NCI-H128 (cell line): ENCODE results near the gene ZC3H13.
"Not testable (repeated sequence)": the region's sequence is repeated elsewhere in the genome, so short reads cannot be mapped to it uniquely, and the experiment has no call there.

Experiments
- DNase-seq: peaks from one replicate; lab custom pipeline; 2025; ENCODE audit not compliant: unreplicated experiment; lab: John Stamatoyannopoulos, UW

ZC3H13 gene

DNA sequence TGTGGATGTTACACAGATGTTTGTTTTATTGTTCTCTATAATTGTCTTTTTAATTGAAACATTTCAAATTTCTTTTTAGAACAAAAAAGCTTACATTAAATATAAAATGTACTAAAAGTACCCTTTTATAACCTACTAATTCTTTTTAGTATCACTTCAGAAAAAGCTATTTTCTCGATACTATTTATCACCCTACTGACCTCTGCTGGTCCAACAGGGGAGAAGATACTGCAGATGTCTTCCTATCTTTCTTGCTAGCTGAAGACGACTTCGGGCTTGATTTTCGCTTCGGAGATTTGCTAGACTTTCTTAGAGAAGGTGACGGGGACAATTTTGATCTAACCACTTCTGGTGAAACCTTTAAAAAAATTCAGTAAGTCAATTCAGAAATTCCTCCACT lies 42.4 kb downstream of the ZC3H13 start:
- DNase-seq: no peak

DNA sequence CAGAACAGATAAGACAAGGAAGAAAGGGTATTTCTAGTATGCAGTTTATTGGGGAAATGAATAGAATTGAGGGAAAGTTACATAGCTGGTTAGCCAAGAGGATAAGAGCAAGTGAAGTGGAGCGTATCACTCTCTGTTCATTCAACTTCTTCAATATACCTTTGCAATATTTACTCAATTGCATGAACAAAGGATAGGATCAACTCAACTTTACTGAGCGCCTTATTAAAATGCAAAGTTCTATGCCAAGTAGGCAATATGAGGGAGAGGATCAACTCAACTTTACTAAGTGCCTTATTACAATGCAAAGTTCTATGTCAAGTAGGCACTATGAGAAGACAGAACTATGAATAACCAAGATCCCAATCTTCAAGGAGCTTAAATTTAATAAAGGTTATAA lies 43.9 kb downstream of the ZC3H13 start:
- no peak for DNase-seq

DNA sequence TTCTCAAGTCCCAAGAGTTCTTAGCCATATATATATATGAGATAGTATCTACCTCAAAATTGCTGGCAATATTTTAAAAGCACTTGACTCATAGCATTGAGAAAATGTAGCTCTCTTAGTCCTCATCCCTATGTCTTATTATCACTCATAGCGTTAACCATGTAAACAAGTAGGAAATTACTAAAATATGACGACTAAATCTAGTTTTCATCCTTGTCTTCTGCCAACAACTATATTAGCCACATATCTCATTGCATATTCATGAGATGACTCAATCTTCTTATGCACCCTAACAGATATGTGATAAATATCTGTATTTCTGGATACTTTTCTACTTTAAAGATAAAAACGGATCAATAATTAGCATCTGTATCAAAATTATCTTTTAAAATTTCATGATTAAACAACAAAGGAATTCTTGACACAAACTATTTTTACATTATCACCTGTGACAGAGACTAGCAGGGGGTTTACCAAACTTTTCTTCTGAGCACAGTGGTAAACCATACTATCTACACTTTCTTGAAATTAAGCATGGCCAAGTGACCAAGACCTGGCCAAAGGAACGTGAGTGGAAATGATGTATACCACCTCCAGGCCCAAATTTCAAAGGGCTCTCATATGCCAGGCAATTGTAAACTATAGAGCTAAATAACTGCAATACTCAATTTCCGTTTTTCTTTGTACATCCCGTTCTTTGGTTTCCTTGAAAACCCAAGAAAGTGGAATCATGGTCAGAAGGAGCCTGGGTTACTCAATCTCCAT lies 45.7 kb downstream of the ZC3H13 start:
- DNase-seq: no peak

DNA sequence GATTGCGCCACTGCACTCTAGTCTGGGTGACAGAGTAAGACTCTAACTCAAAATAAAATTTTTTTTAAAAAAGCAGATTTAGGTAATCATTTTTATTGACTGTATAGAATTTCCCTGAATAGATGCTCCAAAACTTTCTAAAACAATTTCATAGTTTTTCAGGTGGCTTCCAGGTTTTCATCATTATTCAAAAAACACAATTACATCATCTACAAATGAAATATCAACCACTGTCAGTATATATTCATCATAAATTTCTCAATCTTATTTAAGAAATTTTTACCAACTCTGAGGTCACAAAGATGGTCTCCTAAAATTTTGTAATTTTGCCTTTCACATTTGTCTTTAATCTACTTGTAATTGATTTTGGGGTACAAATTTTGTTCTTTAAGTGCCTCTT lies 48.1 kb downstream of the ZC3H13 start:
- DNase-seq: no peak

DNA sequence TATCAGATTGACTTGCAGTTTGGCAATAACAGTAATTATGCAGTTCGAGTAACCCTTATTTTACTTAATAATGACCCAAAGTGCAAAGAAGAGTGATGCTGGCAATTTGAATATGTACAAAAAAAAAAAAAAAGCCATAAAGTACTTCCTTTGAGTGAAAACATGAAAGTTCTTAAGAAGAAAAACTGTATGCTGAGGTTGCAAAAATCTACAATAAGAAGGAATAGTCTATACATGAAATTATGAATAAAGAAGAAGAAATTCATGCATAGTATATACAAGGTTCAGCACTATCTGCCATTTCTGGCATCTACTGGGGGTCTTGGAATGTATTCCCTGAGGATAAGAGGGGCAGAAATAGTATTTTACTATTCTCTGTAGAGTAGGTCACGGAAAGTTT lies 55.9 kb downstream of the ZC3H13 start:
- no peak for DNase-seq

DNA sequence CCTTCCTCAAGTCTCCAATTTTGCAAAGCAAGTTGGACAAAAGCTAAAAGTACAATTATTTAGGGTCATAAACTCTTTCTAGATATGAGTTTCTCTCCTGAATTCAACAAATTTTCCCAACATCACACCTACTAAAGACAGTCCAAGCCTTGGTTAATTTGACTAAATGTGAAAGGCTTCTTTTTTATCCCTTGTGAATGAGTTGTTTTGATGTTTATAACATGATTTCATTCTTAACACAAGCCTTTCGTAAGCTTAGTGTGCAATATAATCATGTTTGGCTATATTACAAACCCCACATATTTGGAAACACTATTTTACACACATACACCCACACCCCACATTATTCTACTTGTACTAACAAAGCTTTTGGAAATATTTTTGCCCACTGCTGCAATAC lies 57.3 kb downstream of the ZC3H13 start:
- DNase-seq: no peak

DNA sequence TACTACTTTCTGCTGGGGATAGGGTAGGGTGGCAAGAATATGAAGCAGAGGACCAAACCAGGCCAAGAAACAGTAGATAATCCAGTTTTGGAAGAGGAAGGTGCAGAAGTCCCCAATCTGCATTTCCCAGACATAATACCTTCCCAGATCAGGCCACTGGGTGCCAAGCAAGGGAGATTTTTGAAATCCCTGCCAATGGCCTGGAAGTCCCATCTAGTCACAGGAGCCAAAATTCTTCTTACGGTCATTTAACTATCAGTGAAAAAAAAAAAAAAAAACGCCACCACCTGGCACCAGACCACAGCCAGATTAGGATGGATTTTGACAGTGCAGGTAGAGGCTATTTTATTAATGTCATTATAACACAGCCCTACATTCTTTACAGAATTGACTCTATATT lies 57.8 kb downstream of the ZC3H13 start:
- no peak for DNase-seq

DNA sequence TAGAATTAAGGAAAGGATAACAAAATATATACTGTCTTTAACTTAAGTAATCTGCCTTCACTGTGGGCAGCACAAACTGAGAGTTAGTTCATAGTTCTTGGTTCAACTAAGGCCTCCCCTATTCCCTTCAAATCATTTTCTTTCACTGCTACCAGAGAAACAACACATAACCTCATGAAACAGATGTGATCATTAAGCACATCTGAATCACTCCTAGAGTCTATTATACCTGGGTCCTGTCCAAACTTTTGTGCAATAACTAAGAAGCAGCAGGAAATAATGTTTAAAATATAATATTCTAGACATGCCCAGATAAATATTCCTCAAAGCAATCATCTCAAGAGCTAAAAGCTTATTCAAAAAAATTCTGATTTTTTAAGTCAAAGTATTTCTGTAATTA lies 62.9 kb downstream of the ZC3H13 start:
- DNase-seq: no peak

DNA sequence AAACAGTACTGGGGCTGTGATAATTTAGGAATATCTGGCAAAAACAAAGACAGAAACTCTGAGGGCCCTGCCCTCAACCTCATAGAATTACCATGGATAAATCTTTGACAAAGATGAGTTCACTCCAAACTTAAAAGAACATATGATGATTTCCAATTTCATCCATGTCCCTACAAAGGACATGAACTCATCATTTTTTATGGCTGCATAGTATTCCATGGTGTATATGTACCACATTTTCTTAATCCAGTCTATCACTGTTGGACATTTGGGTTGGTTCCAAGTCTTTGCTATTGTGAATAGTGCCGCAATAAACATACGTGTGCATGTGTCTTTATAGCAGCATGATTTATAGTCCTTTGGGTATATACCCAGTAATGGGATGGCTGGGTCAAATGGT lies 71.4 kb downstream of the ZC3H13 start:
- DNase-seq: not testable (repeated sequence)

DNA sequence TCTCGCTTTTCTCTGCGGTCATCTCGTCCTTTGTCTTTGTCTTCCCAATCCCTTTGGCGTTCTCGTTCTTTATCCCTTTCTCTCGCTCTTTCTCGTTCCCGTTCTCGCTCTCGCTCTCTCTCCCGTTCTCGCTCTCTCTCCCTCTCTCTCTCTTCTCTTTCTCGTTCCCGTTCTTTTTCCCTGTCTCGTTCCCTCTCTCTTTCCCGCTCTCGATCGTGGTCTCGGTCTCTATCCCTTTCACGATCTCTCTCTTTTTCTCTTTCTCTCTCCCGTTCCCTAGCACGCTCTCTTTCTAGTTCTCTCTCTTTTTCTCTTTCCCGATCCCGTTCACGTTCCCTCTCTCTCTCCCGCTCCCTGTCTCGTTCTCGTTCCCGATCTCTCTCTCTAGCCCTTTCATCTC lies 77.2 kb downstream of the ZC3H13 start:
- DNase-seq: no peak

DNA sequence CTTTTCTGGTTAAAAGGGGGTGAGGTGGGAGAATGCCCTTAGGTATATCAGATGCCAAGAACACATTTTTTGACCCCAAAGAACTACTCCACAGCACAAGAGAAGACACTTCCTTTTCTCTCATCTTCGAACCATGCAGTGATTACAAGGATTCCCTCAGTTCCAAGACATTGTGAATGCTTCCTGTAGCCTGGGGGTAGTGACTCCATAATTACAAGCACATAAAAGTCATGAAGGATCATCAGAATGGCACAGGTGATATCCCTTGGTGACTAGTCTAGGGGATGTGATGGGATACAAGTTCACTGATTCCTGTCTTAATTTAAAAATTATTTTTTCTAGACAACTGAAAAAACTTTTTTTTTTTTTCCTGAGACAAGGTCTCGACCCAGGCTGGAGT lies 78.0 kb downstream of the ZC3H13 start:
- DNase-seq: no peak

DNA sequence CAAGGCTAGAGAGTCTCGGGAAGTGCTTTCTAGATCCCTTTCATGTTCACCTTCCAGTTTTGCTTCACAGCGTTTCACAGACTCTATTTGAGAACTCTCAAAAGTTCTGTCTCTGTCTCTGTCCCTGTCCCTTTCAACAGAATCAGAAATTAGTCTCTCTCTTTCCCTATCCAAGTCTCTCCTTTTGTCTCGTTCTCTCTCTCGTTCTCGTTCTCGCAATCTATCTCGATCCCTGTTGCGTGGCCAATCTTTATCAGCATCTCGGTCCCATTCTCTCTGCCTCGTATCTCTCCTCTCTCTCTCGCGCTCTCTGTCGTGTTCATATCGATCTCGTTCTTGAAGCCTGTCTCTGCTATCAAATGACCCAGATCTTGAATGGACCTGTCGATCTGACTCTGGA lies 85.0 kb downstream of the ZC3H13 start:
- no peak for DNase-seq

DNA sequence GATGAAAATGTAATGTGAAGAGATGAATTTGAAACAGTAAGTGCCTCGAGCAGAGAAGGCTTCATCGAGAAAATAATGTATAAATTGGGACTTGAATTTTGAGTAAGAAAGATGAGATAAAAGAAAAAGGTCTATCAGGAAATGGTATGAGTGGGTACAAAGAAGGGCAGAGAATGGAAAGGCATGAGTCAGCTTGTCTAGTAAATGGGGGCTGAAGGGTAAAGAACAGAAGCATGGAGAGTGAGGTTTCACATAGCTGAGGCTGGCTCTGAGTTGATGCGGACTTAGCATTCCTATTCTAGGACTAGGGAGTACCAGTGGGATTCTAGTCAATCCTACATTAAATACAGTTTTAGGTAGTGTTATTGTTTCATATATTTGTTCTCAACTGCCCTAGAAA lies 85.8 kb downstream of the ZC3H13 start:
- DNase-seq: no peak

DNA sequence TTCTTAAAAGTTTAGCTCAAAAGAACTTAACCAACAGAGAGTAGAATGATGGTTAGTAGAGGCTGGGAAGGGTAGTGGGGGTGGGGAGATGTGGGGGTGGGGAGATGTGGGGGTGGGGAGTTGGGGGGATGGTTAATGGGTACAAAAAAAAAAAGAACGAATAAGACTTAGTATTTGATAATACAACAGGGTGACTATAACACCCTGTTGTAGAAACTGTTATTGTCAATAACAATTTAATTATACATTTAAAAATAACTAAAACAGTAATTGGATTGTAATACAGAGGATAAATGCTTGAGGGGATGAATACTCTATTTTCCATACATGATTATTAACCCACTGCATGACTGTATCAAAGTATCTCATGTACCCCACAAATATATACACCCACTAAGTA lies 91.1 kb downstream of the ZC3H13 start:
- no peak for DNase-seq

DNA sequence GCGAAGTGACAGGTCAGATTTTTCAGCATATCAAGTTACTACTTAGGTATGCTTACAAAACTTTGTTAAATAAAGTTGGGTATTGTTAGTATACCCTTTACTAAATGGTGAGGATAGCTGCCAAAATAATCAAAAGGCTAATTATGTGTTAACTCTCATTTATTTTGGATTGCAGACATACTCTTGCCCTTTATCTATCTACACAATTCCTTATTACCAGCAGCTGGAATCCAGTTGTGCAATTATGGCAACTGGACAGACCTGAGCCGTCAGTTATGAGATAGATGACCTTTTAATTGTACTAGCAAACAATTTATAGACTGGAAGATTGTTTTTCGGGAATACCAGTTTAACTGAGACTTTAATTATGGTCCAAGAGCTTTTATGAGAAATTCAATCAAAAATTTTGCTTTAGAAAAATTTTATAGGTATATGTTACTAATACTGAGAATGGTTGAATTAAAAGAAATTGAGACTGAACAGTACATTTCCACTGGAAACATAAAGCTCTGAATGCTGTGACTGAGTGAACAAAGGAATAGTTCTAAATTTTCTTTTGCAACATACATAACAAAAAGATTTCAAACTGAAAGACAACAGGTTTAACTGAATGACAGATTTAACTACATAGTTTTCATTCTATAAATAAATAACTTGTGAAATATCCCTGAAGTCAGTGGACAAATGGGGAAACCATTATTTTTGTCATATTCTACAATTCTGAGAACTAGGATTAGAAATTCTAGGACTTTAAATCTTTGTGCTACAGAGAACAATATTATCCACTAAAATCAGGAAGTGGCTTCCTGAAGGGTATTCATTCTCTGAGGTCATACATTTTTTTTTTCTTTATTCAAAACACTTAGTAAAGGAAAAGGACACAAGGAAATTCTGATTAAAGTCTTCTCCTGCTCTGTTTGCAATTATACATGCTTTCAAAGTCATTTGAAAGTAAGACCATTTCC lies 97.4 kb downstream of the ZC3H13 start:
- no peak for DNase-seq

DNA sequence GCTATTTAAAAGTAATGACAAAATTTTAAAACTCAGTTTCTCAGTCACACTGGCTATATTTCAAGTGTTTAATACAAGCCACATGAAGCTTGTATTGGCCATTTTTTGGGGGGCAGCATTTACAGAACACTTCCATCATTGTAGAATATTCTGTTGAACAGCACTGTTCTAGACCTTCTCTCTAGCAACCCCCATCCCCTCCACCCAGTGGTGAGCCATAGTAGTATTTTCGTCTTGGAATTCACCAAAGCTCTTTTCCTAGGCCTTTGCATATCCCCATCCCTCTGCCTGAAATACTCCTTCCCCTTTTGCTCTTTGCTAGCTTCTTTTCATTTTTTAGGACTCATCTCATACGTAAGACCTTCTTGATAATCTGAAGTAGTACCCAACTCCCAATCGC lies 99.5 kb downstream of the ZC3H13 start:
- no peak for DNase-seq

DNA sequence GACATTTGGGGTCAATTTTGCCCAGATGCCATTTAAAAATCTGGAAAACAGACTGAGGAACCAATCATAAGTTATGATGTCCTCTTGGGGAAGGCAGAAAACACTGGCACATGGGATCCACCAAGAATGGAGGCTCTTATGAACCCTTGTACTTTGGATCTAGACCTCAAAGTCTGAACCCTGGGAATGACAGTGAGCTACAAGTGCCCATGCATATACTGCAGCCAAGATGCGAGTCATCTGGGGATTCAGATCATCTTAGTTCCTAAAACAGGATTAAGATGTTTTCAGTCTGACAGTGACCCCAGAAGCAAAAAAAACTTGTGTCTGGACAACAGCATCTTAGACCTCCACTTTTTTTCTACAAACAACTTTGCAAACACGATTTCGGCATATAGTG lies 100.8 kb downstream of the ZC3H13 start:
- DNase-seq: no peak

DNA sequence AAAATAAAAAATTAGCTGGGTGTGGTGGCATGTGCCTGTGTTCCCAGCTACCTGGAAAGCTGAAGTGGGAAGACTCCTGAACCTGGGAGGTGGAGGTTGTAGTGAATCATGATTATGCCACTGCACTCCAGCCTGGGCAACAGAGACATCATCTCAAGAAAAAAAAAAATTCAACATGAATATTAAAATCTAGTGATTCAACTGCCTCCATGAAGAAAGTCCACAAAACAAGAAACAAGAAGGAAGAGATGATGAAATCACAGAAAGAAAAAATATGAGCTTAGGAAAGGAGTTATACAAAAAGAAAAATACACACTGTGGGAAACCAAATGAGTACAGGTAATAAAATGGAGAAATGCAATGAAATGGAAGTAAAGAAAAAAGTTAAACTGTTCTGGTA lies 101.4 kb downstream of the ZC3H13 start:
- DNase-seq: no peak

DNA sequence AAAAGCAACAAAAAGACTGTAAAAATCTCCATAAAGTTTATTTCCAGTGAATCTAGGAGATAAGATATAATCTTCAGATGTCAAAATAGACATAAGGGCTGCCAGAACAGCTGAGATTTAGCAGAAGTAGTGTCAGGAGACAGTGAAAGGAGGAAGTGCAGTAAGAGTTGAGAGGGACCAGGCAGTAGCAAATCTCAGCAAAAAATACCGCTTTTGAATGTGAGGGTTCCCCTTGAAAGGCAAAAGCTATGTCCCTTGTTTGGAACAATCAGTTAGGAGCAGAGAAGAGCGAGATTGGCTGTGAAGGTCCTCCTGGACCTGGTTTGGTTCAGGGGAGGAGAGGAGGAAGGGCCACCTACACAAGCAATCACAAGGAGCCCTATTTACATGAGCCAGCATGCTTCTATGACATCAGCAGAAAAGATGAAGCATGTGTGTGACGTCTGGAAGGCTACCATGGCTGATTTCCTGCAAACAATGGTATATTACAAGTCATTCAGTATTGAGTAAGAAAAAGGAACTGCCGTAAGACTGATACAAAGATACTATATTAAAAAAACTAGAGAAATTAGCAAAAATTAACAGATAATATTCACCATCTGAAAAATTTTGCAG lies 102.1 kb downstream of the ZC3H13 start:
- DNase-seq: no peak

DNA sequence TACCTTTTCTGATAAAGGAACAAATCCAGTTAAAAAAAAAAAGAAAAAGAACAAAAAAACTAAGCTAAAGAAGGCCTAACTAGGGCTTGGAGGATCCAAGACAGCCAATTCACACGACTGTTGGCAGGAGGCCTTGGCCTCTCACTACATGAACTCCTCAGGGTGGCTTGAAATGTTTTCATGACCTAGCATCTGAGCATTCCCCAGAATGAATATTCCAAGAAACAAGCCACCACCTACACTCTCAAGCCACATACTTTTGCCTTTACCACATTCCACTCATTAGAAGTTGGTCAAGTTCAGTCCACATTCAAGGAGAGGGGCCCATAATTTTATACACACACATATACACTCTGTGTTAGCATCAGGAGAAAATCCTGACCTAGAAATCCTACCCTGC lies 103.4 kb downstream of the ZC3H13 start:
- DNase-seq: no peak

DNA sequence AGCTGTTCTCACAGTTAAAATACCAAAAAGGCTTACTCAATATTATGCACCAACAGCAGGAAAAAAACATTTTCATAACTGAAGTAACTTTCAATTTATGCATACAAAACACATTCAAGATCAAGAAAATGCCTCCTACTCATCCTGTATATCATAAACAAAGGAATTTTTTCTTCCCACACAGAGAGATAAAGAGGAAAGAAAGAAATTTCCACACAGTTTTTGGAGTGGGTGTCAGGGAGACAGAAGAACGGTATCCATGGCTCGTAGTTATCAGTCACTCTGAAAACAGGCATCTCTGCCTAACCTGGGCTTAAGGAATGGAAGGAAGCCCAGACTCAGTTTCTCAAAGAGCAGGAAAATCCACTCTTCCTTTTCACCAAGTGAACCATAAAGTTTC lies 108.6 kb downstream of the ZC3H13 start:
- DNase-seq: no peak

DNA sequence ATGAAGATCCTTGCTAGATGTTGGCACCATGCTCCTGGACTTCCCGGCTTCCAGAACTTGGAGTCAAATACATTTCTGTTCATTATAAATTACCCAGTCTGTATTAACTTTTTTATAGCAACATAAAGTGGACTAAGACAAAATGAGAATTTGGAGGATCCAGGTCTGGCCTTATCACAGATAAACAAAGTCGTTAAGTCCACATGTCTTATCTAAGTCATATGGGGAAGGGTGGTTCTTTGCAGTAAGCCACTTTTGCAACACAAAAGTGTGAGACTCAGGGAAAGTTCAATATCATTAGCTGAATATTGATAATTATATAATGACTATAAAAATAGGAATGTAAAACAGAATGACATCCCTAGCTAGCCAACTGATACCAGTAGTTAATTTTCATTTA lies 109.4 kb downstream of the ZC3H13 start:
- DNase-seq: no peak
